SK-N-SH treated with all-trans-retinoic acid at 6 μM for 48 hours (cell line): ENCODE measurements around the gene PDCD7.

ENCODE experiments used
- ZC3H10 ChIP-seq: fragments of 250-450 bp; sonication (Bioruptor Pico); IDR thresholded peaks from 2 replicates; pipeline ENCODE4 v1.5.1; 2021; ENCODE audit warnings: mild to moderate bottlenecking, moderate library complexity
- TF ChIP-seq, protein P1 (sequence below): fragments of 250-450 bp; sonication (Bioruptor Pico); IDR thresholded peaks from 2 replicates; pipeline ENCODE4 v1.8.0; 2020; ENCODE audit warnings: mild to moderate bottlenecking, moderate library complexity, borderline replicate concordance

DNA sequence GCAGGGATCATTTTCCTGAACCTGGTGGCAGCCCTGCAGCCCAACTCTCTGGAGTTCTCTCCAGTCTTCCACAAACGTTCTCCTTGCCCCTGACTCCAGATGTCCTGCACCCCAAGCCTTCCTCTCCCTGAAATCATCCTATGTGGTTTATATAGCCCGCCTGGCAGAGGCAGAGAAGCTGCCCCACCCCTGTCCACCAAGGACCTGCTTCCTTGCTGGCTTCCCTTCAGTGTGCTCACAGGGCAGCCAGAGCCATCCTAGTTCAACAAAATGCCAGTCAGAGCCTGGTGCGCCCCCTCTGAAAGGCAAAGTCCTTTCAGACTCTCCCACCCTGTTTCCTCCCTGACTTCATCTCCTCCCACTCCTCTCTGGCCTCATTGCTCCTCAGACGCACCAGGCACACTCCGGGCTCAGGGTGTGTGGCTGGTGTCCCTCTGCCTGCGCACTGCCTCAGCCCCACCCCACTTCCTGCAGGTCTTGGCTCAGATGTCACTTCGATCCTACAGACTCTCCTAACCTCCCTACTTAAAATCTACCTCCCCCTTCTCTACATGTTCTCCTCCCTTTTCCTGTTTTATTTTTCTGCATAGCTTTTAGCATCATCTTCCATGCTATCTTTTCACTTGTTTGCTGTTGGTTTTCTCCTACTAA lies 51.2 kb downstream of the PDCD7 start:
- TF ChIP-seq, protein P1, sequence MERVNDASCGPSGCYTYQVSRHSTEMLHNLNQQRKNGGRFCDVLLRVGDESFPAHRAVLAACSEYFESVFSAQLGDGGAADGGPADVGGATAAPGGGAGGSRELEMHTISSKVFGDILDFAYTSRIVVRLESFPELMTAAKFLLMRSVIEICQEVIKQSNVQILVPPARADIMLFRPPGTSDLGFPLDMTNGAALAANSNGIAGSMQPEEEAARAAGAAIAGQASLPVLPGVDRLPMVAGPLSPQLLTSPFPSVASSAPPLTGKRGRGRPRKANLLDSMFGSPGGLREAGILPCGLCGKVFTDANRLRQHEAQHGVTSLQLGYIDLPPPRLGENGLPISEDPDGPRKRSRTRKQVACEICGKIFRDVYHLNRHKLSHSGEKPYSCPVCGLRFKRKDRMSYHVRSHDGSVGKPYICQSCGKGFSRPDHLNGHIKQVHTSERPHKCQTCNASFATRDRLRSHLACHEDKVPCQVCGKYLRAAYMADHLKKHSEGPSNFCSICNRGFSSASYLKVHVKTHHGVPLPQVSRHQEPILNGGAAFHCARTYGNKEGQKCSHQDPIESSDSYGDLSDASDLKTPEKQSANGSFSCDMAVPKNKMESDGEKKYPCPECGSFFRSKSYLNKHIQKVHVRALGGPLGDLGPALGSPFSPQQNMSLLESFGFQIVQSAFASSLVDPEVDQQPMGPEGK (CRISPR knock-in tag) = no peak
- no peak for TF ChIP-seq ZC3H10 (CRISPR knock-in tag)
